Liver (tissue), 9 donors: ENCODE results near the gene TUSC1. TPM values are rescaled to one million over a fixed set of nuclear protein-coding genes. Genes with fewer than 3 reads are reported as not detected.

Source experiments
- DNase-seq: peaks from one replicate; pipeline ENCODE4 v3.0.0-alpha.2; 2017; ENCODE audit warnings: low spot score
- H3K27ac ChIP-seq, 2 donors: one replicate each; pipeline ENCODE4 v1.7.0; 2013; ENCODE audit warnings: inconsistent platforms in 2 of 2, low read length in 2 of 2, control low read depth in 1 of 2, low read depth in 1 of 2, mild to moderate bottlenecking in 1 of 2
- H3K27me3 ChIP-seq, 4 donors: one replicate each; pipeline versions ENCODE4 v1.6.1 to v1.7.0; 2013; ENCODE audit warnings: low read length in 3 of 4, inconsistent platforms in 1 of 4, mild to moderate bottlenecking in 1 of 4, moderate library complexity in 1 of 4; ENCODE audit not compliant: control insufficient read depth in 4 of 4, insufficient read depth in 4 of 4
- H3K36me3 ChIP-seq, 4 donors: one replicate each; pipeline versions ENCODE4 v1.6.1 to v1.7.0; 2013; ENCODE audit warnings: low read length in 3 of 4, mild to moderate bottlenecking in 3 of 4, low read depth in 1 of 4, moderate library complexity in 1 of 4; ENCODE audit not compliant: control insufficient read depth in 4 of 4, insufficient read depth in 3 of 4
- H3K4me1 ChIP-seq, 4 donors: one replicate each; pipeline versions ENCODE4 v1.6.1 to v1.7.0; 2013; ENCODE audit warnings: low read length in 3 of 4, mild to moderate bottlenecking in 3 of 4, moderate library complexity in 1 of 4; ENCODE audit not compliant: control insufficient read depth in 4 of 4, insufficient read depth in 4 of 4
- H3K4me3 ChIP-seq, 3 donors: one replicate each; pipeline versions ENCODE4 v1.6.1 to v1.7.0; 2013; ENCODE audit warnings: low read length in 3 of 3, control low read depth in 1 of 3, low read depth in 1 of 3, mild to moderate bottlenecking in 1 of 3
- H3K9ac ChIP-seq, 2 donors: one replicate each; pipeline ENCODE4 v1.7.0; 2013; ENCODE audit warnings: low read length in 2 of 2, mild to moderate bottlenecking in 2 of 2, moderate library complexity in 2 of 2, control low read depth in 1 of 2, low read depth in 1 of 2
- H3K9me3 ChIP-seq, 4 donors: one replicate each; pipeline versions ENCODE4 v1.6.1 to v1.7.0; 2013; ENCODE audit warnings: low read length in 3 of 4; ENCODE audit not compliant: control insufficient read depth in 4 of 4
- CTCF ChIP-seq: fragments of 150-350 bp; IDR thresholded peaks from 2 replicates; pipeline ENCODE4 v1.5.1; 2017; ENCODE audit warnings: improper control_type of control experiment, low read depth, low read length; ENCODE audit not compliant: missing input control
- EGR1 ChIP-seq, 2 donors: IDR thresholded peaks; 2 replicates each; pipeline ENCODE4 v1.6.1; 2016 to 2018; ENCODE audit warnings: antibody characterized with exemption in 2 of 2, low read depth in 2 of 2
- FOXA1 ChIP-seq: IDR thresholded peaks from 2 replicates; pipeline ENCODE4 v1.6.1; 2016; ENCODE audit warnings: antibody characterized with exemption
- FOXA2 ChIP-seq: IDR thresholded peaks from 2 replicates; pipeline ENCODE4 v1.6.1; 2016; ENCODE audit warnings: antibody characterized with exemption
- GABPA ChIP-seq, 2 donors: IDR thresholded peaks in 1 of 2; conservative IDR thresholded peaks in 1 of 2; 2 replicates each; pipeline ENCODE4 v1.6.1; 2016; ENCODE audit warnings: antibody characterized with exemption in 2 of 2, mild to moderate bottlenecking in 1 of 2, moderate library complexity in 1 of 2
- HNF4A ChIP-seq, 2 donors: conservative IDR thresholded peaks; 2 replicates each; pipeline ENCODE4 v1.6.1; 2016; ENCODE audit warnings: antibody characterized with exemption in 2 of 2, mild to moderate bottlenecking in 2 of 2
- HNF4G ChIP-seq: IDR thresholded peaks from 2 replicates; pipeline ENCODE4 v1.6.1; 2016; ENCODE audit warnings: antibody characterized with exemption
- JUND ChIP-seq, 2 donors: IDR thresholded peaks; 2 replicates each; pipeline ENCODE4 v1.6.1; 2016; ENCODE audit warnings: antibody characterized with exemption in 2 of 2
- MAX ChIP-seq: IDR thresholded peaks from 2 replicates; pipeline ENCODE4 v1.6.1; 2016; ENCODE audit warnings: antibody characterized with exemption
- NR2F2 ChIP-seq: IDR thresholded peaks from 2 replicates; pipeline ENCODE4 v1.6.1; 2016; ENCODE audit warnings: antibody characterized with exemption
- RAD21 ChIP-seq, 2 donors: IDR thresholded peaks; 2 replicates each; pipeline ENCODE4 v1.6.1; 2016; ENCODE audit warnings: antibody characterized with exemption in 2 of 2, mild to moderate bottlenecking in 2 of 2
- REST ChIP-seq: IDR thresholded peaks from 2 replicates; pipeline ENCODE4 v1.6.1; 2016; ENCODE audit warnings: antibody characterized with exemption, mild to moderate bottlenecking
- RXRA ChIP-seq, 2 donors: IDR thresholded peaks; 2 replicates each; pipeline ENCODE4 v1.6.1; 2017 to 2018; ENCODE audit warnings: antibody characterized with exemption in 2 of 2, mild to moderate bottlenecking in 1 of 2
- SP1 ChIP-seq: IDR thresholded peaks from 2 replicates; pipeline ENCODE4 v1.6.1; 2018; ENCODE audit warnings: antibody characterized with exemption, mild to moderate bottlenecking
- TAF1 ChIP-seq: conservative IDR thresholded peaks from 2 replicates; pipeline ENCODE4 v1.6.1; 2016; ENCODE audit warnings: antibody characterized with exemption, mild to moderate bottlenecking
- YY1 ChIP-seq: IDR thresholded peaks from 2 replicates; pipeline ENCODE4 v1.6.1; 2016; ENCODE audit warnings: antibody characterized with exemption, mild to moderate bottlenecking
- ZBTB33 ChIP-seq: IDR thresholded peaks from 2 replicates; pipeline ENCODE4 v1.6.1; 2016; ENCODE audit warnings: antibody characterized with exemption
- WGBS: extraction: QIAGEN DNeasy Blood & Tissue Kit; methylation state at CpG from one replicate; pipeline ENCODE4 v1.1.7; 2013; 5-methylcytosine and 5-hydroxymethylcytosine counted together
- polyA plus RNA-seq, 2 donors: library from polyadenylated mRNA; stranded (reverse) in 1 of 2; unstranded in 1 of 2; fragments of 200-250 nt in 1 of 2; fragments of >200 nt in 1 of 2; fragmentation: Nextera tagmentation in 1 of 2; extraction: Ambion mirVana in 1 of 2; gene quantifications; one replicate each; pipeline versions ENCODE4 v1.2.1 to v1.2.3, GENCODE V29; 2013 to 2015
- total RNA-seq, 2 donors: library from RNA; depleted of rRNA; stranded (reverse); fragments of >200 nt; gene quantifications; one replicate each; pipeline ENCODE4 v1.2.3, GENCODE V29; 2014
- TF ChIP-seq, protein P1 (sequence below): IDR thresholded peaks from 2 replicates; pipeline ENCODE4 v1.6.1; 2016; ENCODE audit warnings: antibody characterized with exemption
- donor health status: healthy.
- donor health status: healthy.
- donor health status: healthy.
- donor health status: healthy.
- donor health status: healthy.

TUSC1 gene
- total and polyA plus RNA-seq, 4 donors: 3.9 to 6.4 (median 5.8) TPM

- no peak for DNase-seq
- Histone ChIP-seq H3K27ac (no peak overlapping the region), H3K27me3 (no peaks in the 10 kb centered on the region), H3K9ac (no peak overlapping the region), H3K4me1 (no peaks in the 10 kb centered on the region), H3K4me3 (no peak overlapping the region), H3K36me3 (no peaks in the 10 kb centered on the region), H3K9me3 (no peaks in the 10 kb centered on the region)
- TF ChIP-seq RXRA (IDR thresholded peaks at IDR 0.05): no peak
- TF ChIP-seq ZBTB33: no peak
- TF ChIP-seq HNF4A (conservative IDR thresholded peaks at IDR 0.05): no peak
- 82% methylated on average over 4 of the region's 4 CpGs for WGBS
Measured at GRCh38 chr9:25691786-25692185, 13.5 kb upstream of the TUSC1 start.

DNA sequence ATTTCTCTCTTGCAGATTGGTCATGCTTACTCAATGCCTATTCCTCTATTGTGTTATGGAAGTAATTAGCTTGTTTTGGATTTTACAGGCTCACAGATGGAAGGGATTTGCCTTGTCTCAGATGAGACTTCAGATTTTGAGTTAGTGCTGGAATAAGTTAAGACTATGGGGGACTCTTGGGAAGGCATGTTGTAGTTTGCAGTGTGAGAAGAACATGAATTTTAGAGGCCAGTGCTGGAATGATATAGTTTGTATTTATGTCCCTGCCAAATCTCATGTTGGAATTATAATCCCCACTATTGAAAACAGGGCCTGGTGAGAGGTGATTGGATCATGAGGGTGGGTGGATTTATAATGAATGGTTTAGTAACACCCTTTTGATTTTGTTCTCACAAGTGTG is 6.1 kb upstream of the TUSC1 start:
- TF ChIP-seq CTCF (no peak), ZBTB33 (no peak), MAX (no peak), RAD21 (IDR thresholded peaks at IDR 0.05) (no peak), FOXA1 (no peak), HNF4G (no peak), TAF1 (no peak), EGR1 (IDR thresholded peaks at IDR 0.05; ENCODE audit: low read depth in 2 of 2) (no peak), FOXA2 (no peak), HNF4A (conservative IDR thresholded peaks at IDR 0.05) (no peak), JUND (IDR thresholded peaks at IDR 0.05) (no peak), SP1 (no peak), YY1 (no peak), REST (no peak), GABPA (IDR thresholded peaks at IDR 0.05 in 1 of 2, conservative IDR thresholded peaks at IDR 0.05 in 1 of 2) (no peak), NR2F2 (no peak), RXRA (IDR thresholded peaks at IDR 0.05) (no peak)
- TF ChIP-seq, protein P1, sequence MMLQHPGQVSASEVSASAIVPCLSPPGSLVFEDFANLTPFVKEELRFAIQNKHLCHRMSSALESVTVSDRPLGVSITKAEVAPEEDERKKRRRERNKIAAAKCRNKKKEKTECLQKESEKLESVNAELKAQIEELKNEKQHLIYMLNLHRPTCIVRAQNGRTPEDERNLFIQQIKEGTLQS: no peak
- H3K9me3 ChIP-seq: no peaks in the 10 kb centered on the region
- no peak overlapping the region for H3K9ac ChIP-seq
- no peaks in the 10 kb centered on the region for H3K27me3 ChIP-seq
- no peak overlapping the region for H3K4me3 ChIP-seq
- no peaks in the 10 kb centered on the region for H3K4me1 ChIP-seq
- DNase-seq: no peak
- H3K27ac ChIP-seq: no peak overlapping the region
- H3K36me3 ChIP-seq: no peaks in the 10 kb centered on the region
